Left renal cortex interstitium (tissue), 4 donors: ENCODE results near the gene HECA. TPM values are rescaled to one million over a fixed set of nuclear protein-coding genes. Genes with fewer than 3 reads are reported as not detected.
"Not testable (repeated sequence)": the region's sequence is repeated elsewhere in the genome, so short reads cannot be mapped to it uniquely, and the experiment has no call there.

Source experiments
- DNase-seq, 4 donors: peaks; one replicate each; pipeline ENCODE4 v3.0.0-alpha.2; 2013; ENCODE audit warnings: low read depth in 4 of 4, low spot score in 2 of 4, missing footprints in 1 of 4
- polyA plus RNA-seq, 4 donors: library from polyadenylated mRNA; unstranded; fragments of 120-200 nt; gene quantifications; one replicate each; pipeline ENCODE4 v1.2.1, GENCODE V29; 2013; ENCODE audit not compliant: insufficient read length in 4 of 4

The HECA gene
- polyA plus RNA-seq, 4 donors: 14.2 to 16.7 (median 14.9) TPM

- DNase-seq: not testable (repeated sequence)
Observed at GRCh38 chr6:139157086-139157485, 22.2 kb downstream of the HECA start.

GRCh38 chr6:139159016-139159415 lies 24.1 kb downstream of the HECA start:
- no peak for DNase-seq

GRCh38 chr6:139161169-139161568 lies 26.3 kb downstream of the HECA start:
- DNase-seq: no peak

- no peak for DNase-seq
Observed at GRCh38 chr6:139161817-139162284, 27.0 kb downstream of the HECA start.

GRCh38 chr6:139164001-139164400 lies 29.1 kb downstream of the HECA start:
- DNase-seq: no peak

- no peak for DNase-seq
Observed at GRCh38 chr6:139165324-139165723, 30.4 kb downstream of the HECA start.

GRCh38 chr6:139166238-139166955 lies 31.5 kb downstream of the HECA start:
- DNase-seq: no peak

GRCh38 chr6:139166956-139167313 lies 32.1 kb downstream of the HECA start:
- DNase-seq: no peak

GRCh38 chr6:139172151-139172550 lies 37.3 kb downstream of the HECA start:
- no peak for DNase-seq

GRCh38 chr6:139172567-139172966 lies 37.7 kb downstream of the HECA start:
- DNase-seq: no peak

- no peak for DNase-seq
Observed at GRCh38 chr6:139173172-139173571, 38.3 kb downstream of the HECA start.

- DNase-seq: no peak
Observed at GRCh38 chr6:139173822-139174221, 38.9 kb downstream of the HECA start.

GRCh38 chr6:139174961-139175360 lies 40.1 kb downstream of the HECA start:
- no peak for DNase-seq

GRCh38 chr6:139175389-139175948 lies 40.6 kb downstream of the HECA start:
- no peak for DNase-seq

GRCh38 chr6:139181236-139181635 lies 46.4 kb downstream of the HECA start:
- DNase-seq: no peak

GRCh38 chr6:139184047-139184446 lies 49.2 kb downstream of the HECA start:
- DNase-seq: no peak

GRCh38 chr6:139184459-139184858 lies 49.6 kb downstream of the HECA start:
- DNase-seq: no peak

GRCh38 chr6:139186242-139186641 lies 51.4 kb downstream of the HECA start:
- no peak for DNase-seq

GRCh38 chr6:139186692-139187091 lies 51.8 kb downstream of the HECA start:
- no peak for DNase-seq

- no peak for DNase-seq
Observed at GRCh38 chr6:139187489-139187888, 52.6 kb downstream of the HECA start.

GRCh38 chr6:139189665-139190064 lies 54.8 kb downstream of the HECA start:
- no peak for DNase-seq

- DNase-seq: no peak
Observed at GRCh38 chr6:139194740-139195139, 59.9 kb downstream of the HECA start.
